ENCODE results near the gene CPNE5. TPM values are rescaled to one million over a fixed set of nuclear protein-coding genes. Genes with fewer than 3 reads are reported as not detected.
A peak's percentile ranks its signal among the peaks of the same experiment; 100 is the strongest.

Gene CPNE5
- total RNA-seq, 1 donor from 2014 or later = 59.1 TPM

DNA sequence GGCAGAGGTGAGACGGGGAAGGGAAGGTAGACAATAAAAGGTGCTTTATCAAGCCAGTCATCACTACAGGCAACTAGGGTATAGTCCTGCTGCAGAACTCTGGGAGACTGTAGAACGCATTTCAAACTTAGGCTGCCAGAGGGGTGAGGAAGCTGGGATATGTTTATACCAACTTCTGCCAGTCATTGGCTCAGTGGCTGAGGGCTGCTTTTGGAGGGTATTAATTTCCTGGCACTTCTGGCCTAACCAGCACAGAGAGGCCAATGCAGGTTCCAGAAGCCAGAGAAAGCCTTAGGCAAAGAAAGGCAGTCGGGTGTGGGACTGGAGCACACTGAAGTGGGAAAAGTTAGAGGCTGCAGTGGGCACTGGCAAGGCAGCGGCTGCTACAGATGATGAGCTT is 3.9 kb upstream of the CPNE5 start:
- TF ChIP-seq, protein P1, sequence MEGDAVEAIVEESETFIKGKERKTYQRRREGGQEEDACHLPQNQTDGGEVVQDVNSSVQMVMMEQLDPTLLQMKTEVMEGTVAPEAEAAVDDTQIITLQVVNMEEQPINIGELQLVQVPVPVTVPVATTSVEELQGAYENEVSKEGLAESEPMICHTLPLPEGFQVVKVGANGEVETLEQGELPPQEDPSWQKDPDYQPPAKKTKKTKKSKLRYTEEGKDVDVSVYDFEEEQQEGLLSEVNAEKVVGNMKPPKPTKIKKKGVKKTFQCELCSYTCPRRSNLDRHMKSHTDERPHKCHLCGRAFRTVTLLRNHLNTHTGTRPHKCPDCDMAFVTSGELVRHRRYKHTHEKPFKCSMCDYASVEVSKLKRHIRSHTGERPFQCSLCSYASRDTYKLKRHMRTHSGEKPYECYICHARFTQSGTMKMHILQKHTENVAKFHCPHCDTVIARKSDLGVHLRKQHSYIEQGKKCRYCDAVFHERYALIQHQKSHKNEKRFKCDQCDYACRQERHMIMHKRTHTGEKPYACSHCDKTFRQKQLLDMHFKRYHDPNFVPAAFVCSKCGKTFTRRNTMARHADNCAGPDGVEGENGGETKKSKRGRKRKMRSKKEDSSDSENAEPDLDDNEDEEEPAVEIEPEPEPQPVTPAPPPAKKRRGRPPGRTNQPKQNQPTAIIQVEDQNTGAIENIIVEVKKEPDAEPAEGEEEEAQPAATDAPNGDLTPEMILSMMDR (IDR thresholded peaks at IDR 0.05) = no peak
- CTCF ChIA-PET = no interaction called here
- H3K36me3 Mint-ChIP-seq (ENCODE audit: low read depth) = no peaks in the 10 kb centered on the region
- peaks cover 15% of the 10 kb centered on the region for H3K4me1 Mint-ChIP-seq
- no peak for DNase-seq
- H3K4me3 Mint-ChIP-seq = no peak overlapping the region
- no peak for ATAC-seq (ENCODE audit: low read depth)
- H3K27me3 Mint-ChIP-seq = peaks cover 17% of the 10 kb centered on the region
- H3K9me3 Mint-ChIP-seq = no peaks in the 10 kb centered on the region
- H3K27ac Mint-ChIP-seq = no peak overlapping the region
- POLR2A ChIA-PET = no interaction called here
- intact Hi-C loops (cut with micrococcal nuclease) = no loop called here

DNA sequence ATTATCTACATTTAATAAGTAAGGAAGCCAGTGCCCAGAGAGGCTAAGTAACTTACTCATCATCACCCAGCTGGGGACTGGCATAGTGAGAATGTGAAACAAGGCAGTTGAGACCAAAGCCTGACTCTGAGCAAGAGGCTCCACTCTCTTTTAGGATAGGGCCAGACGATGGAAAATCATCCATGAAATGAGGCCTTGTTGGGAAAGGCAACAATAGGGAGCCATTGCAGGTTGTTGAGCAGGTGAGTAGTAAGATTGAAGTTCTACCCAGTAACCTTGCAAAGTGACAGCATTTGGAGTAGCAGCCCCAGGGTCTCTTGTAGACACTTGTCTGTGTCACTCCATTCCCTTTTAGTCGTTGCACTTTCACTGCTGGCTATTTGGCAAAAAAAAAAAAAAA is 2.5 kb upstream of the CPNE5 start:
- ChIA-PET POLR2A (no interaction called here), CTCF (interaction anchor here (2.6 kb wide), 1 partner anchor 10 kb away, joined by 8 read pairs; no protein-coding TSS in a partner anchor)
- no peak for DNase-seq
- H3K36me3 Mint-ChIP-seq (ENCODE audit: low read depth) = no peaks in the 10 kb centered on the region
- peaks cover 15% of the 10 kb centered on the region for H3K4me1 Mint-ChIP-seq
- no peak overlapping the region for H3K4me3 Mint-ChIP-seq
- intact Hi-C loops (cut with micrococcal nuclease) = no loop called here
- ATAC-seq (ENCODE audit: low read depth) = no peak
- H3K9me3 Mint-ChIP-seq = no peaks in the 10 kb centered on the region
- no peak overlapping the region for H3K27ac Mint-ChIP-seq
- H3K27me3 Mint-ChIP-seq = peaks cover 26% of the 10 kb centered on the region
- TF ChIP-seq, protein P1 (IDR thresholded peaks at IDR 0.05) = no peak

DNA sequence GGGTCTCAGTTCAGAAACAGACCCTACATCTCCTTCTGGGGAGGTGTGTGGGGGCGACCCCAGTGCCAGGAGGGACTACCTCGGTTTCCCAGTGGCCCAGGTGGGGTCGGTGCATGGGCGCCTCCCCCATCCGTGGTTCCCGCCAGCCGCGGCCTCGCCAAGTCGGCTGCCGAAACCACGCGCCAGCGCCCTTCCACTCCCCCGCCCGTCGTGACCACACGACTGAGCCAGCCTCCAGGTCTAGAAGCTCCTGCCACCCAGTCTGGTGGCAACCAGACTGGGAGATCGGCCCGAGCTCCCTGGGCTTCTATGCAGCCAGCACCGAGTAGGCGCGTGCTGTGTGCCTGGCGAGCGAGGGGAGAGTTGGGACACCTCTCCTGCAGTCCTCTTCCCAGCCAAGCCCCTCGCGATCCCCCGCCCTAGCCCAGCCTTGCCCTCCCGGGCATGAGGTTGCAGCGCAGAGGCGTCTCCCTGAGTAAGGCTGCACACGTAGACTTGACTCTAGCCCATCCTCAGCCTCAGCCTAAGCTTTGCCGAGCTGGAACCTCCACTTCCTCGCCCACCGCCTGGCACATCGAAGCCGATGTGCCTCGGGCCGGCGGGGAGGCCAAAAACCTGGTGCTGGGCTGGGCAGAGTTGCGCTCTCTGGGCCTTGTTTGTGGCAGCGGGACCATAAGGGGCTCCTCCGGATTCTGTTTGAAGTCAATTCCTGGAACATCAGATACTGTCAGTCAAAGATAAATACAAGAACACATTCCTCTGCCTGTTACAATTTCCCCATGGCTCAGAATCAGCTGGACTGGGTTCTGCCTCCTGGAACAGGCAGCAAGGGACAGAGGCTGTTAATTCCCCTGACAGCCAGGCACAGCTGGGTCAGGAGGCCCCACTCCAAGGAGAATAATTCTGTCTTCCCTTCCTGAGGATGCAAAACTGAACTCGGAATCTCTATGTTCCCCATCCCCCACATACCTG is 1.5 kb upstream of the CPNE5 start:
- intact Hi-C loops (cut with micrococcal nuclease) = no loop called here
- Mint-ChIP-seq H3K27ac (no peak overlapping the region), H3K4me3 (peak overlapping the region; percentile 81), H3K27me3 (peaks cover 26% of the 10 kb centered on the region), H3K36me3 (ENCODE audit: low read depth) (no peaks in the 10 kb centered on the region), H3K4me1 (peaks cover 15% of the 10 kb centered on the region), H3K9me3 (no peaks in the 10 kb centered on the region)
- ChIA-PET POLR2A (interaction anchor here (0.6 kb wide), 1 partner anchor 246 kb away, joined by 3 read pairs; no protein-coding TSS in a partner anchor), CTCF (interaction anchor here (0.8 to 2.6 kb wide), 2 partner anchors 11 to 13 kb away, joined by 3 to 8 read pairs; no protein-coding TSS in a partner anchor)
- ATAC-seq (ENCODE audit: low read depth) (peak; percentile 61), DNase-seq (no peak)
- TF ChIP-seq, protein P1 (IDR thresholded peaks at IDR 0.05) = no peak

DNA sequence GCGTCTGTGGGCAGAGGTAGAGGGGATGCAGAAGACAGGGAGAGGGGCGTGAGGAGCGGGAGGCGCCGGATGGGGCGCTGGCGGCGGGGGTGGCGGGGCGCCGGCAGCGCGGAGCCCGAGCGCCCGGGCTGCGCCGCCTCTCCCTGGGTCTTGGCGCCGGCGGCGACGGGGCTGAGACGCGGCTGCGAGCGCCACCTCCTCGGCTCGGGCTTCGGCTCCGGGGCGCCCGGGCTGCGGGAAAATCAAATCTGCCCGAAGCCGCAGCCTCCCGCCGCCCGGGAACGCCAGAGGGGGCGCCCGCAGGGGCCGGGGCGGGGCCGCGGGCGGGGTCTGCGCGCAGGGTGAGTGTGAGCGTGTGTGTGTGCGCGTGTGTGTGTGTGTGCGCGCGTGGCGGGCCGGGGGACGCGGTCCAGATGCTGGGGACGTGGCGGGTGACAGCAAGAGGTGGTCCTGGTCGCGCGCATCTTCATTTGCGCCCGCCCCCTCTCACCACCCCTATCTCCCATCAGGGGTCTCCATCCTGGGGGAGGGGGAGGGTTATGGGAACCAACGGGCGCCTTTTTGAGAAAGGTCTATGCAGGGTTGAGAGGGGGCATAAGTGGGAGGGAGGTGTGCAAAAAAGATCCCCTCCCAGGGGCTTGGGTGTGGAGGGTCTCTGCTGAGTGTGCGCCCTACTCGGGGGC is 646 bp upstream of the CPNE5 start:
- TF ChIP-seq, protein P1 (IDR thresholded peaks at IDR 0.05) = no peak
- Mint-ChIP-seq H3K36me3 (ENCODE audit: low read depth) (no peaks in the 10 kb centered on the region), H3K27me3 (peaks cover 28% of the 10 kb centered on the region), H3K4me3 (peak overlapping the region; percentile 81), H3K4me1 (peaks cover 15% of the 10 kb centered on the region), H3K9me3 (no peaks in the 10 kb centered on the region), H3K27ac (no peak overlapping the region)
- POLR2A ChIA-PET = interaction anchor here (0.6 kb wide), 1 partner anchor 245 kb away, joined by 3 read pairs; no protein-coding TSS in a partner anchor
- DNase-seq (peak; percentile 36), ATAC-seq (ENCODE audit: low read depth) (peak; percentile 73)
- intact Hi-C loops (cut with micrococcal nuclease) = no loop called here
- CTCF ChIA-PET = interaction anchor here (2.6 kb wide), 1 partner anchor 12 kb away, joined by 8 read pairs; no protein-coding TSS in a partner anchor

DNA sequence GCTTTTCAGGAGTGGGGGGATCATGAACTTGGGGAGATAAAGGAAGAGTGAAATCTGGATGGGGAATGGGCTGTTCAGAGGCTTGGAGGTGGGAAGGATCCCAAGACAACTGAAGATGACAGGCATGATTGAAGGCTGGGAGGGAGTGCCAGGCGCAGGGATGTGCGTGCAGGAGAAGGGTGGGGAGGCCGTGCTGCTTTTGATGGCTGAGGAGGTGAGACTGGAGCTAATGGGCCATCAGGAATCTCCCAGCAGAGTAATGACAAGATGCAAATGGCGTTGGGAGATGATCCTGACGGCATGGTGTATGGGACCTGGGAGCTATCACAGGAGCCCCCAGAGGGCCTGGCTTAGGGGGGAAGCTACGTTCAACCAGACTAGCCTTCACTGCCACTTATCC is 1.6 kb downstream of the CPNE5 start:
- TF ChIP-seq, protein P1 (IDR thresholded peaks at IDR 0.05) = no peak
- Mint-ChIP-seq H3K4me3 (no peak overlapping the region), H3K27ac (no peak overlapping the region), H3K9me3 (no peaks in the 10 kb centered on the region), H3K4me1 (peaks cover 15% of the 10 kb centered on the region), H3K27me3 (peaks cover 31% of the 10 kb centered on the region), H3K36me3 (ENCODE audit: low read depth) (no peaks in the 10 kb centered on the region)
- CTCF ChIA-PET = interaction anchor here (2.0 kb wide), 1 partner anchor 11 kb away, joined by 4 read pairs; no protein-coding TSS in a partner anchor
- intact Hi-C loops (cut with micrococcal nuclease) = no loop called here
- POLR2A ChIA-PET = no interaction called here
- ATAC-seq (ENCODE audit: low read depth) (no peak), DNase-seq (no peak)

All from activated B cell treated with CpG ODN at 0.5 μM for 24 hours (primary cell).